HG02981 (cell line): ENCODE measurements around the gene B3GNT9.

Experiments
- ATAC-seq: cut with Tn5 transposase; IDR thresholded peaks from one replicate; pipeline ENCODE4 v1.9.1; 2021; ENCODE audit warnings: mild to moderate bottlenecking, moderate library complexity; ENCODE audit not compliant: unreplicated experiment

The B3GNT9 gene

DNA sequence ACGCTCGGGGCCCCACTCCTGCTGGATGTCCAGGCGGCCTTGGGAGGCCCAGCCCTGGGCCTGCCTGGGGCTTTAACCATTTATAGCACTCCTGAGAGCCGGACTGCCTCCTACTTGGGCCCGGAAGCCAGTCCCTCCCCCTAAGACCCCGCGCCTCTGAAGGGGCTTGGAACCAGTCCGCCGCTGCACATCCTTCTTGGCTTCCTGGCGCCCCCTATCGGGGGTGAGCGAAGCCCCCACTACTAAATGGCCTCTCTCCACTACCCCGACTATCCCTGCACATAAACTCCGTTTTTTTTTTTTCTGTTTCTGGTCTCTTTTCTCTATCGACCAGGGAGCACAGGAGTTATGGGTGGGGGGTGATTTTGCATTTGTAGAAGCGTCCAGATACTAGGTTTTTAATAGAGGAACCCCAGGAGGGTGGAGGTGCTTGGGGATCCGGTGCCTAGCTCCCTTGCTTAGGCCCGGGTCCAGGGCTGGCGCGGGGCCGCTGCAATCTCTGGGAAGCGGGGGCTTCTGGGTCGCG lies 18.9 kb upstream of the B3GNT9 start:
- no peak for ATAC-seq

DNA sequence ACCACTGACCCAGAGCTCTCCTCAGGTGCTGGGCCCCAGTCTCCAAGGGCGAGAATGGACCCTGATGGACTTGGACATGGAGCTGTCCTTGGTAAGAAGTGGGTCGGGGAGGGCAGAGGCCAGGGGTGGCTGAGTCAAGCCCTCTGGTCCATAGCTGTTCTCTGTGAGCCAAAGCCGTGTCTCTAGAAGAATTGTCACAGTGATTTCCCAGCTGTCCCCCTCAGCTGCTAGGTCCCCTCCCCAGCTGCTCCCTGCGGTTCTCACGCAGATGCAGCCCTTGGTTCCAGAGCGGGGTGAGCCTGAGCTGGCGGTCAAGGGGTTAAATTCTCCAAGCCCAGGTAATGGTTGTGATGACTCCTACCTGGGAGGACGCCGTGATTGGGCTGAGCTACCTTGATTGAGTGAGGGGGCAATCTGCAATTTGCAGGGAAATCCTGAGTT lies 18.2 kb upstream of the B3GNT9 start:
- ATAC-seq, result no peak

DNA sequence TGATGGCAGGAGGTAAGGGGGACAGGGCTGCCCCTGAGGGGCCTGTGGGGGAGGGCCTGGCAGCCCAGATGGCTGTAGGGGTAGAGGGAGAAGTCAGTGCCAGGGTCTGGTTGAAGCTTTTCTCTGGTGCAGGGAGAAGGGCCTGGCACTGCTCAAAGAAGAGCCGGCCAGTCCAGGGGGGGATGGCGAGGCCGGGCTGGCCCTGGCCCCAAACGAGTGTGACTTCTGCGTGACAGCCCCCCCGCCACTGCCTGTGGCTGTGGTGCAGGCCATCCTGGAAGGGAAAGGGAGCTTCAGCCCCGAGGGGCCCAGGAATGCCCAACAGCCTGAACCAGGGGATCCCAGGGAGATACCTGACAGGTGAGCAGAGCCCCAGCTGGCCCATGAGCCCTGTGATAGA lies 16.8 kb upstream of the B3GNT9 start:
- ATAC-seq, result no peak

DNA sequence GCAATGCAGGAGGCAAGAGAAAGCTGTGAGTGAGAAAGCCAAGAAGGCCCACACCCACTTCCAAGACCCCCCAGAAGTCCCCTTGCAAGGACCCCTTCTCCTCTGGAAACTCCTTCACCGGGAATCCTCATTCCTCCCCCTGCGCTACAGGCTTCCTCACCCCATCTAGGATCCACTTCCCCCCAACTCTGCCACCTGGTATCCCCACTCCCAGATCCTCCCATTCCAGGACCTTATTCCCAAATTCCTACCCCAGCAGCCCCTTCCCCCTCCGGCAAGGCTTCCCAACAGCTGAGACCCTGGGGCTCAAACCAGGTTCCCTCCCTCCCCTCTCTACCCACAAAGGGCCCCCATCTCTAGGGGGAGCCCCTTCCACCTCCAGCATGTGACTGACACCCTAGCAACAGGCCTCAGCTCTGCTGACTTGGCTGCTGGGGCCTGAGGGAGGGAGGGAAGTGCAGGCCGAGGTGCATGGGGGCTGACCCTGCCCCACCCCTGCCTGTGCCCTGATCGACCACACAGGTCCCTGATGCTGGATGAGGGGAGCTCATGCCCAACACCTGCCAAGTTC lies 15.9 kb upstream of the B3GNT9 start:
- ATAC-seq, result no peak

DNA sequence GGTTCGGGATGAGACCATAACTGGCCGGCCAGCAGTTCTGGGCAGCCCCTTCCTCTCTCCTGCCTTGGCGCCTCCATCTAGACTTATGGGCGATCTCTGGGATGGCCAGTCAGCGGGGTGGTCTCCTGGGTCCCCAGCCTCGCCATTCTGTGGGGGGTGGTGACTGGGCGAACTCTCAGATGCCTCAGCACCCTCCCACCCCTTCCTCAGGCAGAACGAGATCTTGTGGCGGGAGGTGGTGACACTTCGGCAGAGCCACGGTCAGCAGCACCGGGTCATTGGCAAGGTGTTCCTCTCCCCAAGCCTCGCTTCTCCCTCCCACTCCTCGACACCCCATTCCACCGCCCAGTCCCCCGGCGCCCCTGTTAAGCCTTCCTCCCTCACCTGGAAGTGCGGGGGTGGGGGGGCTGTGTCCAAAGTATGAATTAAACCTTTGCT lies 15.3 kb upstream of the B3GNT9 start:
- no peak for ATAC-seq

DNA sequence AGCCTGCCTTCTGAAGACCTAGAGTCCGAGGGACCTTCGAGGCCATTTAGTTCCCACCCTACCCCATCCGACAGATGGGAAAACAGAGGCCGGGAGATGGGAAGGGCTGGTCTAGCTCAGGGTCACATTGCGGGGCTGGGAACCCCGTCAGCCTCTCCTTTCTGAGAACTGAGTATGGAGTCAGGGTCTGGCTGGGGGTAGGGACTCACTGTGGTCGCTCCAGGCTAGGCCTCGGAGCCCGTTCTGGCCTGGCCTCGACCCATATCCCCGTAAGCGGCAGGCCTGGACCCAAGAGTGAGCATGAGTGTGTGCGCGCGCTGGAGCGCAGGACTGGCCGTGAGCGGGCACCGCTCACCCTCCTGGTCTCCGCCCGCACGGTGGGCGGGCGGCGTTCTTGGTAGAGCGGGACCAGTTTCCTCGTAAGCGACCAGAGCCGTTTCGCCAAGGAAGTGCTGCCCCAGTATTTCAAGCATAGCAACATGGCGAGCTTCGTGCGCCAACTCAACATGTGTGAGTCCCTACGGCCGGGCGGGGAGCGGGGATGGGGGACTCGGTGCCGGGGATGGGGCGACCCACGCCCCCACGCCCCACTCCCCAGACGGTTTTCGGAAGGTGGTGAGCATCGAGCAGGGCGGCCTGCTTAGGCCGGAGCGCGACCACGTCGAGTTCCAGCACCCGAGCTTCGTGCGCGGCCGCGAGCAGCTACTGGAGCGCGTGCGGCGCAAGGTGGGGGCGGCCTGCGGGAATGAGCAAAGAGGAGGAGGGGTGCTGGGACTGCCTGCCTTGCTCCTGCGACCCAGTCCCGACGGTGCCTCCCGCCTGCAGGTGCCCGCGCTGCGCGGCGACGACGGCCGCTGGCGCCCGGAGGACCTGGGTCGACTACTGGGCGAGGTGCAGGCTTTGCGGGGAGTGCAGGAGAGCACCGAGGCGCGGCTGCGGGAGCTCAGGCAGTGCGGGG lies 14.6 kb upstream of the B3GNT9 start:
- no peak for ATAC-seq

DNA sequence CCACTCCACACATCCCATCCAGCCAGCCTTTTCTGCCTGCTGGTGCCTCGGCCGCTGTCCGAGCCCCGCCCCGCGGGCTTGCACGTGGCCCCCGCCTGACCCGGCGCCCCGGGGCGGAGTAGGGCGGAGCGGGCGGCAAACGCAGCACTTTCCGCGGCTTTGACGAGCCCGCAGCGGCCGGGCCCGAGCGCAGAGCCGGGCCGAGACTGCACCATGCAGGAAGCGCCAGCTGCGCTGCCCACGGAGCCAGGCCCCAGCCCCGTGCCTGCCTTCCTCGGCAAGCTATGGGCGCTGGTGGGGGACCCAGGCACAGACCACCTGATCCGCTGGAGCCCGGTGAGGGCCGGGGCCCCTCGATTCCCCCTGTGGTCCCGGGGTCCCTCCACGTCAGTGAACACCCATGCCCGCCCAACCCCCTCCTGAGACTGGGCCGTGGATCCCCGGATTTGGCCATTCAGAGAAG lies 13.8 kb upstream of the B3GNT9 start, which contains the start of gene HSF4:
Gene HSF4 (plus strand): TSS at position 147 of the 463 bp plus-strand sequence. CDS start 67 bp downstream, at position 214.
- no peak for ATAC-seq

DNA sequence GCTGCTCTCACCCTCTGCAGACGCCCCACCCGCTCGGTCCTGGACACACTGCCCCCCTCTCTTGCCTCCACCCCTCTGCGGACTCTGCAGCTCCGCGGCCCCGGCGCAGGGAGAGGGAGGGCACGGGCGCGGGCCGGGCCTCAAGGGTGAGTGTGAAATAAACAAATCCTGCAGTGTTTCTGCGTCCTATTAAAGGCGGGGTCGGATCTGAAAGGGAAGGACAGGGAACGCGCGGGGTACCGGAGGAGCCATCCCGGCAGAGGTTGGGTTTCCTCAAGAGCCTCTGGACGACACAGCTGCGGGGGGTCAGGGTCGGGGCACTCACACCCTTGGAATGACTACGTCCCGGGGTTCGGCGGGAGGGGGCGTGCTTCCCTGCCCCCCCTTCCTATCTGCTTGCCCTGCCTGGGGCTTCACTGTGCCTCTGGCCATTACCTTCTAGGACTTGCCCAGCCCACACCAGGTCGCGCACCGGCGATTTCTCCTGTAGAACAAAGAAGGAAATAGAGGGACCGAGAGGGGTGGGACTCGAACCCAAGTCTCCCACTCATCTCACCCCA lies 13.3 kb upstream of the B3GNT9 start:
- ATAC-seq, result no peak

DNA sequence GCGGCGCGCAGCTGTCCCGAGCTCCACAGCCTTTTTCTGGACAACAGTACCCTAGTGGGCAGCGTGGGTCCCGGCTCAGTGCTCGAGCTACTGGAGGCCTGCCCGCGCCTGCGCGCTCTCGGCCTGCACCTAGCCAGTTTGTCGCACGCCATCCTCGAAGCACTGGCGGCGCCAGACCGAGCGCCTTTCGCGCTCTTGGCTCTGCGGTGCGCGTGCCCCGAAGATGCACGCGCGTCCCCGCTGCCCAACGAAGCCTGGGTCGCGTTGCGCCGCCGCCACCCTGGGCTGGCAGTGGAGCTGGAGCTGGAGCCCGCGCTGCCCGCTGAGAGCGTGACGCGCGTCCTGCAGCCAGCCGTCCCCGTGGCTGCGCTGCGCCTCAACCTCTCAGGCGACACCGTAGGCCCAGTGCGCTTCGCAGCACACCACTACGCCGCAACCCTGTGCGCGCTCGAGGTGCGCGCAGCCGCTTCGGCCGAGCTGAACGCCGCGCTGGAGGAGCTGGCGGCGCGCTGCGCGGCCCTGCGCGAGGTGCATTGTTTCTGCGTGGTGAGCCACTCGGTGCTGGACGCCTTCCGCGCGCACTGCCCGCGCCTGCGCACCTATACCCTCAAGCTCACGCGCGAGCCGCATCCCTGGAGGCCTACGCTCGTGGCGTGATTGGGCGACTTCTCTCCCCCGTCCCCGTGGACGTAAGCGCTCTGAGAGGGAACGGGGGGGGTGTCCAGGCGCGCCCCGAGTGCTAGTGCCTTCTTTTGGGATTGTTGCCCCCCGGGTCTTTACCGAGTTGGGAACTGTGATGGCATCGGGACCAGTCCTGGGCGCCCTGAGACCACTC lies 12.6 kb upstream of the B3GNT9 start:
- no peak for ATAC-seq

DNA sequence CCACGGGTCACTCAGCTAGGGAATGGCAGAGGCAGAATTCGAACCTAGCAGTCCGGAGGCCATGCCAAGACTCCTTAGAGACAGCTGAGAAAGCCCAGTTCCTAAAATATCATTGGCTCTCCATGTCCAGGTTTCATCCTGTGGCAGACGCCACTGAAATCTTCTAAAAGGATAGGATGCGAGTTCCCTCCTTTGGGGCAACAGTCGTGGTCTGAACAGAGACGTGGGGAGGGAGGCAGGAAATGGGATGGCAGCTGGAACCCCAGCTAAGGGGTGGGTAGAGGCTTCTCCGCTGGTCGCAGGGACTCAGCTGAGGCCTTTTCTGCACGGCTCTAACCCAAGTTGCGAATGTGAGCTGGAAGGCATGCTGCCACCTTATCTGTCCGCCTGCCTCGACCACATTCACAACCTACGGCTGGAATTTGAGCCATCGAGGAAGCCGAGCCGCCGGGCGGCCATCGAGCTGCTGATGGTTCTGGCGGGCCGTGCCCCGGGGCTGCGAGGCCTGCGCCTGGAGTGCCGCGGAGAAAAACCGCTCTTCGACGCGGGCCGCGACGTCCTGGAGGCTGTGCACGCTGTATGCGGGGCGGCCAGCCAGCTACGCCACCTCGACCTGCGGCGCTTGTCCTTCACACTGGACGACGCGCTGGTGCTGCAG lies 11.8 kb upstream of the B3GNT9 start:
- ATAC-seq, result no peak

DNA sequence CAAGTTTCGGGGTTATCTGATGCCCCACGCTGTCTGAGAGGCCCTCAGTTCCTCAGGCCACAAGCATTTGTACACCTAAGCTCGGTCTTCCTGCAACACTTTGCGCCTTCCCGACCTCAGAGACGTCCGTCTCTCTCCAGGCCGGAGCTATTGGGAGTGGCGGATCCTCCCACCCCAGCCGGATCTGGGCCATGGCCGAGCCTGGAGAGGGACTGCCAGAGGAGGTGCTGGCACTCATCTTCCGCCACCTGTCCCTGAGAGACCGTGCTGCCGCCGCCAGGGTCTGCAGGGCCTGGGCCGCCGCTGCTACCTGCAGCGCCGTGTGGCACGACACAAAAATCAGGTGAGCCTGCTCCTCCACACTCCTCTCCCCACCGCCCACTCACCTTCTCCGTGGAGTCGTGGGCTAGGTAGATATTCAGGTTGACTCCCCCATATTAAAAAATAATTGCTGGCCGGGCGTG lies 10.8 kb upstream of the B3GNT9 start:
- no peak for ATAC-seq

DNA sequence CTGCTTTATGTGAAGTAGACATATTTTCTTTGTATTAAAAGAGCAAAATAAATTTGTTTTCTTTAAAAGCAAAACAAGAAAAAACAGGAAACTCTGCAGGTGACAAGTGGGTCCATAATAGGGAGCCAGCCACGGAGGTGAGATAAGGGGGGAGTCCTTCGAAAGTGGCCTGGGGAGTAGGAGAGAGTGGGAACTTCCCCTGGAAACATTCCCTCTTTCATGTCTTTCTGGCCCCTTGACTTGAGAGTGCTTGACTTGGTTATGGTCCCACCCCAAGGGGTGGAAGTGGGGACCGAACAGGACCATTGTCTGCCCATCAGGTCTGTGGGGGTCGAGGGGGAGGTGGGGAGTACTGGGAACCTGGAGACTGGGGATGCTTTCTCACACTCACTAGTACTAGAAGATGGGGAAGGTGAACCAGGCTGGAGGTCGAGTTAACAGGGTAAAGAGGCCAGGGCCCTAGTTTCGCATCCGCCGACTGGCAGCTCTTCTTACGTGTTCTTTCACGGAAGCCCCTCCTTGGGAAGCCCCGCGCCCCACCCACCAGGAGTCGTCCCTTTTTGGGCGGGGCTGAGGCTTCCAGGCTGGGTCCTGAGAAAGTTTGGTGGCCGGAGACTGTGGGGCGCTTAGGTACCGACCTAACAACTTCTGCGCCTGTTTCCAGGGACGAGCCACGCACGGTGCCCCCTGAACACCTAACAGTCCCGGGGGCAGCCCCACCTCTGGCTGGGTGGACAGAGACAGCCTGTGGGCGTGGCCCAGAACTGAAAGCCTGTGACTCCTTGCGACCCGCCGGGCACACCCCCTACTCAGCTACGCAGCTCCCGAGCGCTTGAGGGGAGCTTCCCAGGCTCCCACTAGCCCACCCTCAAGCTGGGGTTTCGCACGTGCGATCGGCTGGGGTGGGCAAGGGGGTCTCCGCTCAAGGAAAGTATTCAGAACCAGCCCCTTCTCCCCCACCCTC lies 8.1 kb upstream of the B3GNT9 start:
- ATAC-seq, result peak; percentile 38

DNA sequence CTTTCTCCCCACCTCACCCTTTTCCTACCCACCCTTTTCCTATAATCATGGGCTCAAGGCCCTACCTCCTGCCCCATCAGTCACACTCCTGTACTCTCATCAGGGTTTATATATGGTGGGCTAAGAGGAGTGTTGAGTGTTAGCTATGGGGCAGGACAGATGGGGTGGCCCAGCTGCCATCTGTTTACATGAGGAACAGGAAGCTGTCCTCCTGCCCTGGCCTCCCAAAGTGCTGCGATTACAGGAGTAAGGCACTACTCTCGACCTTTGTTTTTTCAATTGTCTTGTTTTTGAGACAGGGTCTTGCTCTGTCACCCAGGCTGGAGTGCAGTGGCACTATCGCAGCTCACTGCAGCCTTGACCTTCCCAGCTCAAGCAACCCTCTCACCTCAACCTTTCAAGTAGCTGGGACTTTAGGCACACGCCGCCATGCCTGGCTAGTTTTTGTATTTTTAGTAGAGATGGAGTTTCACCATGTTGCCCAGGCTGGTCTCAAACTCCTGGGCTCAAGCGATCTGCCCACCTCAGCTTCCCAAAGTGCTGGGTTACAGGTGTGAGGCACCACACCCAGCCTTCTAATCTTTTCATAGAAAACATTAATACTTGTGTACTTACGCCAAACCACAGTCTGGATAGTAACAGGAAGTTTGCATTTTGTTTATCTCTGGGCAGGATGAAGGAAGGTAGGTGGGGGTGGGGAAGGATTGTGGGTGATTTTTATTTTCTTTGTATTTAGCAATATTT lies 7.3 kb upstream of the B3GNT9 start:
- no peak for ATAC-seq

DNA sequence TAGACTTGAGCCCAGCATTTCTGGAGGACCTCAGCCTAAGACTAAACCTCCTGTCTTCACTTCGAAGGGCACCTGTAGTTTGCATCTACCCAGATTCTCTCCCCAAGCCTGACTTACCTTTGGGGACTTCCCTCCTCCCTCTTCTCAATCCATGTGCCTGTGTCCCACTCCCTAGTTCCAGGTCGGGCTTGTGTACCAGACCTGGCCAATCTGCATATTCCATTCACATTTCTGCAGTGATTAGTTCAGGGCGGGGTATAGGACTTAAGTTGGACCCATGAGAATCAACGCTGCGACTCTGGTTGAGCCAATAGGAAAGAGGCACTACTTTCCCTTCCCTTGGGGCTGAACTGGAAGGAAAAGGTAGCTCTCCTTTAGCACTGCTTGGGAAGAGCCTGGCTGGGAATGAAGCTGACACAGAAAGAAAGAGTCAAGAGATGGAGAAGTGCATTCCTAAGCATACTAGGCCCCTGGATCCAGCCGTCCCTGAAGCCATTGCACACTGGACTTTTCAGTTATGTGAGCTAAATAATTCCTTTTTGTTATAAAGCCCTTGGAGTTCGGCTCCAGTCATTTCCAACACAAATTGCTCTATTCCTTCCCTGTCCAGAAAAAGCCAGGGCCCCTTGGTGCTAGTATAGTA lies 6.4 kb upstream of the B3GNT9 start:
- no peak for ATAC-seq

DNA sequence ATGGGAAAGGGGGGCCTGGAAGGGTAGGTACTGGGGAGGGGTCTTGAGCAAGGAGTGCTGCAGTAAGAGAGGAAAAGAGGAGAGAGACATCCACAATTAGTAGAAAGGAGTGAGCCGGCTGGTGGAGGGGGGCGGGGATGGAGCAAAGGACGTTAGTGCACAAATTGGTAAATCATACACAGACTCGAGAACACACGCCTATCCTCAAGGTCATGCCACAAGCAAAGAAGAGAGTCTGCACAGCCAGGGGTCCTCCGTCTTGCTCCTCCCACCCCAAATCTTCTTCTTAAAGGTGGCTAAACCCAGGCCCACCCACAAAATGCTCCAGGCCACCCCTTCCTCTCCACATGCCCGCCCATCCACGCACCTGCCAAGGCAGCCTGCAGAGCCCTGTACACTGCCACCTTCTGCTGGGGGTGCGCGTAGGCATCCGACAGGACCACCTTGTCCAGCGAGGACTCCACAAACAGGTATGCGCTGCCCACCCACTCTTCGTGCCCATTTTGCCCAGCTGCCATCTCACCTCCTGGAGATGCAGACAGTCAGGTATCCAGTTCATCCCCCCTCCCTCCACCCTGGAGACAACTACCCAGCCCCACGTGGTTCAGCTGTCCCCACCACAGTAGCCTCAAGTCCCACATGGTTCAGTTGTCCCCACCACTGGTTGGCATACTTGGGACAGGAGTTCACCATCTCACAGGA lies 5.5 kb upstream of the B3GNT9 start:
- no peak for ATAC-seq

DNA sequence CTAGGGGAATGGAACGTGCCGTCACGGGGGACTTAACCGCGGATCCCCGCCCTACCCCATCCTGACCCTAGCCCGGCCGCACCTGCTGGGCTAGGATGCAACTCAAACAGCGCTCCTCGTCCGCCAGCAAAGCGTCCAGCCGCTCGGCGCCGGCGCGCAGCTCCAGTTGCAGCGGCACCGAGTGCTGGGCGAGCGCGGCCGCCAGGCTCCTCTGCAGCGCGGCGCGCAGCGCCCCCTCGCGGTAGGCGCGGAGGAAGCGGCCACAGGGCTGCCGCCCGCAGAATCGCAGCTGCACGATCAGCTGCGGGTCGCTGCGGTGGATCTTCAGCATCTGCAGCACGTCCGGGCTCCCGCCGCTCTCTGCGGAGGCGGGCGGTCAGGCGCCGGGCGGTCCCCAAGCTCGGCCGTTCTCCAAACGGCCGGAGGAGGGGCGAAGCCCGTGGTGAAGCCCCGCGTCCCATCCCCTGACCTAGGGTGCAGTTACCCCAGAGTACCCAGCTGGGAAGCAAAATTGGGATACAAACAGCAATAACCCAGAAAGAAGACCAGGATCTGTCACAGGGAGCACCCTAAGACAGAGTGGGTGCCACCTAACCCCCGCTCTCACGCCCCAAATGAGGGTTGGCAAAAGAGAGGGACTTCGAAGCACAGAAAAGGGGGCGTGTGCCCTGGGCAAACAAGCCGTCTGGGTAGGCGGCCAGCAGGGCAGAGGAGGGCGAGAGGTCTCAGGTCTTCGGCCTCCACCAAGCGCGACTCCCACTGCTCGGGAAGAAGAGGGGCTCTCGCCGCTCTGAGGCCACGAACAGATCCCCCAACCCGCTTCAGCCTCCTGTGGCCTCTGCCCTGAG lies 4.7 kb upstream of the B3GNT9 start:
- ATAC-seq, result no peak
